ENCODE measurements around the gene GNB1.

- TF ChIP-seq CTCF (IDR thresholded peaks at IDR 0.05) (no peak), POLR2A (IDR thresholded peaks at IDR 0.05) (no peak)
Observed at GRCh38 chr1:1796466-1796865, 94.4 kb downstream of the GNB1 start.

All from testis (tissue), 2 donors.